Adrenal gland (tissue), 5 donors: ENCODE measurements around the gene FBXO28.

ENCODE experiments used
- POLR2A ChIP-seq, 2 donors: fragments of 450-650 bp; IDR thresholded peaks; one replicate each; pipeline ENCODE4 v1.6.1; 2017; ENCODE audit warnings: antibody characterized with exemption in 2 of 2, mild to moderate bottlenecking in 2 of 2, moderate library complexity in 1 of 2
- TF ChIP-seq, protein P1 (sequence below), 6 experiments: fragments of 450-650 bp in 4 of 6; fragments of 200-600 bp in 2 of 6; sonication (generic) in 1 of 6; IDR thresholded peaks; 1 replicate in 5 of 6; 2 replicates in 1 of 6; pipeline versions ENCODE4 v1.5.1 to v1.8.0; 2016 to 2021; ENCODE audit warnings: antibody characterized with exemption in 6 of 6, mild to moderate bottlenecking in 2 of 6, moderate library complexity in 1 of 6
- donor health status: DM: no; HTN: no; CAD: no.

DNA sequence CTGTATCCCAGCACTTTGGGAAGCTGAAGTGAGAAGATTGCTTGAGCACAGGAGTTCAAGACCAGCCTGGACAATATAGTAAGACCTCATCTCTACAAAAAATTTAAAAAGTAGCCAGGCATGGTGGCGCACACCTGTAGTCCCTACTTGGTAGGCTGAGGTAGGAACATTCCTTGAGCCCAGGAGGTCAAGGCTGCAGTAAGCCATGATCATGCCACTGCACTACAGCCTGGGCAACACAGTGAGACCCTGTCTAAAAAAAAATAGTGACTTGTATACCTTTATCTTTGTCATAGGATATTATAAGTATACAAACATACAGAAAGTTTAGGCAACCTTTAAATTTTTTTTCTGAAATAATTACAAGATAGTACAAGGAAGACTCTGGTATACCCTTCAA is 3.9 kb upstream of the FBXO28 start:
- no peak for TF ChIP-seq POLR2A (IDR thresholded peaks at IDR 0.05)
- TF ChIP-seq, protein P1, sequence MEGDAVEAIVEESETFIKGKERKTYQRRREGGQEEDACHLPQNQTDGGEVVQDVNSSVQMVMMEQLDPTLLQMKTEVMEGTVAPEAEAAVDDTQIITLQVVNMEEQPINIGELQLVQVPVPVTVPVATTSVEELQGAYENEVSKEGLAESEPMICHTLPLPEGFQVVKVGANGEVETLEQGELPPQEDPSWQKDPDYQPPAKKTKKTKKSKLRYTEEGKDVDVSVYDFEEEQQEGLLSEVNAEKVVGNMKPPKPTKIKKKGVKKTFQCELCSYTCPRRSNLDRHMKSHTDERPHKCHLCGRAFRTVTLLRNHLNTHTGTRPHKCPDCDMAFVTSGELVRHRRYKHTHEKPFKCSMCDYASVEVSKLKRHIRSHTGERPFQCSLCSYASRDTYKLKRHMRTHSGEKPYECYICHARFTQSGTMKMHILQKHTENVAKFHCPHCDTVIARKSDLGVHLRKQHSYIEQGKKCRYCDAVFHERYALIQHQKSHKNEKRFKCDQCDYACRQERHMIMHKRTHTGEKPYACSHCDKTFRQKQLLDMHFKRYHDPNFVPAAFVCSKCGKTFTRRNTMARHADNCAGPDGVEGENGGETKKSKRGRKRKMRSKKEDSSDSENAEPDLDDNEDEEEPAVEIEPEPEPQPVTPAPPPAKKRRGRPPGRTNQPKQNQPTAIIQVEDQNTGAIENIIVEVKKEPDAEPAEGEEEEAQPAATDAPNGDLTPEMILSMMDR (IDR thresholded peaks at IDR 0.05), result no peak
